ENCODE results near the gene MIP.
"Not testable (repeated sequence)": the region's sequence is repeated elsewhere in the genome, so short reads cannot be mapped to it uniquely, and the experiment has no call there.

The MIP gene

GRCh38 chr12:56468216-56469006, 14.0 kb upstream of the MIP start, which contains the start of gene SPRYD4:
Gene SPRYD4 (plus strand): TSS chr12:56468578. CDS start chr12:56468592, 14 bp downstream.
- in situ Hi-C loops (cut with MboI; ENCODE audit: low sequenced_read_pairs), result no loop called here

GRCh38 chr12:56462565-56462964, 8.1 kb upstream of the MIP start:
- in situ Hi-C loops (cut with MboI; ENCODE audit: low sequenced_read_pairs), result no loop called here

GRCh38 chr12:56461235-56462159, 7.0 kb upstream of the MIP start:
- in situ Hi-C loops (cut with MboI; ENCODE audit: low sequenced_read_pairs), result no loop called here

- in situ Hi-C loops (cut with MboI; ENCODE audit: low sequenced_read_pairs), result no loop called here
These were observed 3.4 kb upstream of the MIP start for GRCh38 chr12:56457817-56458216.

GRCh38 chr12:56451147-56451546, 3.3 kb downstream of the MIP start:
- in situ Hi-C loops (cut with MboI; ENCODE audit: low sequenced_read_pairs), result no loop called here

GRCh38 chr12:56450241-56450640, 4.2 kb downstream of the MIP start:
- in situ Hi-C loops (cut with MboI; ENCODE audit: low sequenced_read_pairs), result no loop called here

GRCh38 chr12:56449622-56449984, 4.9 kb downstream of the MIP start:
- in situ Hi-C loops (cut with MboI; ENCODE audit: low sequenced_read_pairs), result no loop called here

GRCh38 chr12:56448860-56449621, 5.4 kb downstream of the MIP start, which contains the start of gene TIMELESS:
Gene TIMELESS (minus strand): TSS chr12:56449426. CDS start chr12:56434170, 15,256 bp downstream.
- in situ Hi-C loops (cut with MboI; ENCODE audit: low sequenced_read_pairs), result no loop called here

- in situ Hi-C loops (cut with MboI; ENCODE audit: low sequenced_read_pairs), result not testable (repeated sequence)
These were observed 11.2 kb downstream of the MIP start for GRCh38 chr12:56443208-56443607.

- in situ Hi-C loops (cut with MboI; ENCODE audit: low sequenced_read_pairs), result no loop called here
These were observed 16.9 kb downstream of the MIP start for GRCh38 chr12:56437430-56438176.

- in situ Hi-C loops (cut with MboI; ENCODE audit: low sequenced_read_pairs), result no loop called here
These were observed 19.6 kb downstream of the MIP start for GRCh38 chr12:56434828-56435227.

GRCh38 chr12:56431850-56432249, 22.6 kb downstream of the MIP start:
- in situ Hi-C loops (cut with MboI; ENCODE audit: low sequenced_read_pairs), result no loop called here

- in situ Hi-C loops (cut with MboI; ENCODE audit: low sequenced_read_pairs), result no loop called here
These were observed 23.2 kb downstream of the MIP start for GRCh38 chr12:56431288-56431687.

GRCh38 chr12:56425940-56426438, 28.5 kb downstream of the MIP start:
- in situ Hi-C loops (cut with MboI; ENCODE audit: low sequenced_read_pairs), result no loop called here

GRCh38 chr12:56425193-56425592, 29.3 kb downstream of the MIP start:
- in situ Hi-C loops (cut with MboI; ENCODE audit: low sequenced_read_pairs), result no loop called here

GRCh38 chr12:56420411-56420810, 34.0 kb downstream of the MIP start:
- in situ Hi-C loops (cut with MboI; ENCODE audit: low sequenced_read_pairs), result no loop called here

GRCh38 chr12:56417739-56418138, 36.7 kb downstream of the MIP start:
- in situ Hi-C loops (cut with MboI; ENCODE audit: low sequenced_read_pairs), result no loop called here

GRCh38 chr12:56414401-56414800, 40.1 kb downstream of the MIP start:
- in situ Hi-C loops (cut with MboI; ENCODE audit: low sequenced_read_pairs), result no loop called here

- in situ Hi-C loops (cut with MboI; ENCODE audit: low sequenced_read_pairs), result no loop called here
These were observed 41.1 kb downstream of the MIP start for GRCh38 chr12:56413392-56413791.

Measured in HL-60/S4 treated with phorbol 12-myristate 13-acetate at 8.2 ng/mL for 4 days and 3 days (cell line).